Kidney (tissue), 14 donors: ENCODE results near the gene BCAS3. TPM values are rescaled to one million over a fixed set of nuclear protein-coding genes. Genes with fewer than 3 reads are reported as not detected.
A peak's percentile ranks its signal among the peaks of the same experiment; 100 is the strongest.

Source experiments
- DNase-seq, 5 donors: peaks; one replicate each; pipeline ENCODE4 v3.0.0-alpha.2; 2013 to 2020
- FAIRE-seq: peaks from 2 replicates; lab custom pipeline; 2012; peaks lifted over from hg19 to GRCh38; lab: Jason Lieb, UNC
- H3K27ac ChIP-seq, 2 donors: one replicate each; pipeline ENCODE4 v1.7.0; 2013; ENCODE audit warnings: low read depth in 2 of 2, low read length in 2 of 2, inconsistent platforms in 1 of 2
- H3K27me3 ChIP-seq: one replicate; pipeline ENCODE4 v1.7.1; 2013; ENCODE audit warnings: low read length, inconsistent platforms; ENCODE audit not compliant: control insufficient read depth, insufficient read depth
- H3K36me3 ChIP-seq, 3 donors: one replicate each; pipeline versions ENCODE4 v1.7.0 to v1.7.1; 2013; ENCODE audit warnings: low read length in 3 of 3, control low read depth in 1 of 3, inconsistent platforms in 1 of 3; ENCODE audit not compliant: insufficient read depth in 3 of 3, control insufficient read depth in 2 of 3
- H3K4me1 ChIP-seq, 3 donors: one replicate each; pipeline versions ENCODE4 v1.7.0 to v1.7.1; 2013; ENCODE audit warnings: low read length in 3 of 3, inconsistent platforms in 1 of 3, low read depth in 1 of 3; ENCODE audit not compliant: control insufficient read depth in 2 of 3, insufficient read depth in 2 of 3
- H3K4me3 ChIP-seq, 3 donors: one replicate each; pipeline versions ENCODE4 v1.7.0 to v1.8.1; 2013; ENCODE audit warnings: low read length in 3 of 3, control low read depth in 1 of 3, inconsistent platforms in 1 of 3
- H3K9ac ChIP-seq, 3 donors: one replicate each; pipeline versions ENCODE4 v1.7.0 to v1.7.1; 2013; ENCODE audit warnings: low read length in 3 of 3, control low read depth in 1 of 3, inconsistent platforms in 1 of 3
- H3K9me3 ChIP-seq, 3 donors: one replicate each; pipeline versions ENCODE4 v1.7.0 to v1.7.1; 2013; ENCODE audit warnings: low read length in 3 of 3, control low read depth in 1 of 3, inconsistent platforms in 1 of 3; ENCODE audit not compliant: control insufficient read depth in 2 of 3, insufficient read depth in 1 of 3
- intact Hi-C: fragments of 100-400 bp; cut with DNase I; formaldehyde crosslinking; loops from one replicate; pipeline ENCODE4 v1.11.1; 2022
- polyA plus RNA-seq: library from polyadenylated mRNA; stranded (reverse); fragments of 350-450 nt; fragmentation: Illumina TruSeq; extraction: RNeasy Lipid Tissue Mini Kit (QIAGEN cat#74804); gene quantifications from one replicate; pipeline ENCODE4 v1.2.3, GENCODE V29; 2014; ENCODE audit warnings: low read depth, low replicate concordance; ENCODE audit not compliant: insufficient read depth
- total RNA-seq: library from RNA; stranded (reverse); fragmentation: NEBNext Ultra II Directional; extraction: Animal tissue kit (Norgen Biotek cat#: 25700); gene quantifications from one replicate; pipeline ENCODE4 v1.2.1, GENCODE V29; 2021
- TF ChIP-seq, protein P1 (sequence below): IDR thresholded peaks from 3 replicates; pipeline ENCODE4 v1.5.1; 2012; ENCODE audit warnings: mild to moderate bottlenecking, moderate library complexity, borderline replicate concordance; ENCODE audit not compliant: insufficient read depth; ENCODE audit errors: extremely low read depth
- donor health status: control.
- donor health status: control.
- donor health status: control.
- donor health status: control.
- donor health status: control.
- donor health status: DM: yes; HTN: yes; CAD: no.
- donor health status: Normal renal cell carcinoma (clear cell type).

The BCAS3 gene
- total and polyA plus RNA-seq, 2 donors from 2014 or later = 18.3 to 44.1 TPM

DNA sequence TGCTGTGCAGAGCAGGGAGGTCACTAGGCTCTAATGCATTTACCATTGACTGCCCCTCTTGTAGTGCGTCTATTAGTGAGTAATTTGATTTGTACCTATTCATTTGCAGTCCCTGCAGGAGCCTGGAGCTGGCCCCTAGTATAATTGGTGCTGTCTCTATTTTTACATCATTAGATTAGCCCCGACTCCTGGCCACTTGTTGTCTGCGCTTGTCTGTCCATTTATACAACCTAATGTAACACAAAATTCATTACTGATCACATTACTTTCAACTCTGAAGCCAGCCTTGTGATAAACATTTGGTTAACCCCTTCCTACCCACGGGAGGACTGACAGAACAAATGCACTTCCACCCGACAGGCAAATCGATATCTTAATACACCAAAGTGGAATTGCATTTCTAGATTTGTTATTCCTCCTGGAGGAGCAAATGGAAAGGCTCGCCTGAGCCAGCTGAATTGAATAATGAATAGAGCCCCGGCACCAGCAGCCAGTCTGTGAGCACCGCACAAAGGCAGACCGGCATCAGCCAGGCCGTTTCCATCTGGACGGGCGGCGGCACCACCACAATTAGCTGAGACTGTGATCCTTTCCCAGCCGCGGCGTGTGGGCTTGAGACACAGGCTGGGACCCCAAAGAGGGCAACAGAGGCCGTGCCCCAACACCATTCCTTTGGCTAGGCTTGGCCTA, 703.3 kb downstream of the BCAS3 start:
- DNase-seq (peak in 2 of 5 donors; percentile 55 to 57), FAIRE-seq (no peak)
- intact Hi-C loops = no loop called here
- peak overlapping the region in 1 of 3 donors; percentile 13 for H3K4me3 ChIP-seq
- TF ChIP-seq, protein P1, sequence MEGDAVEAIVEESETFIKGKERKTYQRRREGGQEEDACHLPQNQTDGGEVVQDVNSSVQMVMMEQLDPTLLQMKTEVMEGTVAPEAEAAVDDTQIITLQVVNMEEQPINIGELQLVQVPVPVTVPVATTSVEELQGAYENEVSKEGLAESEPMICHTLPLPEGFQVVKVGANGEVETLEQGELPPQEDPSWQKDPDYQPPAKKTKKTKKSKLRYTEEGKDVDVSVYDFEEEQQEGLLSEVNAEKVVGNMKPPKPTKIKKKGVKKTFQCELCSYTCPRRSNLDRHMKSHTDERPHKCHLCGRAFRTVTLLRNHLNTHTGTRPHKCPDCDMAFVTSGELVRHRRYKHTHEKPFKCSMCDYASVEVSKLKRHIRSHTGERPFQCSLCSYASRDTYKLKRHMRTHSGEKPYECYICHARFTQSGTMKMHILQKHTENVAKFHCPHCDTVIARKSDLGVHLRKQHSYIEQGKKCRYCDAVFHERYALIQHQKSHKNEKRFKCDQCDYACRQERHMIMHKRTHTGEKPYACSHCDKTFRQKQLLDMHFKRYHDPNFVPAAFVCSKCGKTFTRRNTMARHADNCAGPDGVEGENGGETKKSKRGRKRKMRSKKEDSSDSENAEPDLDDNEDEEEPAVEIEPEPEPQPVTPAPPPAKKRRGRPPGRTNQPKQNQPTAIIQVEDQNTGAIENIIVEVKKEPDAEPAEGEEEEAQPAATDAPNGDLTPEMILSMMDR = no peak
- no peaks in the 10 kb centered on the region for H3K9me3 ChIP-seq
- H3K9ac ChIP-seq = no peak overlapping the region
- no peaks in the 10 kb centered on the region for H3K27me3 ChIP-seq
- H3K27ac ChIP-seq = no peak overlapping the region
- peaks cover 0 to 31% (median 31%) of the 10 kb centered on the region in 3 donors for H3K4me1 ChIP-seq
- no peaks in the 10 kb centered on the region for H3K36me3 ChIP-seq

DNA sequence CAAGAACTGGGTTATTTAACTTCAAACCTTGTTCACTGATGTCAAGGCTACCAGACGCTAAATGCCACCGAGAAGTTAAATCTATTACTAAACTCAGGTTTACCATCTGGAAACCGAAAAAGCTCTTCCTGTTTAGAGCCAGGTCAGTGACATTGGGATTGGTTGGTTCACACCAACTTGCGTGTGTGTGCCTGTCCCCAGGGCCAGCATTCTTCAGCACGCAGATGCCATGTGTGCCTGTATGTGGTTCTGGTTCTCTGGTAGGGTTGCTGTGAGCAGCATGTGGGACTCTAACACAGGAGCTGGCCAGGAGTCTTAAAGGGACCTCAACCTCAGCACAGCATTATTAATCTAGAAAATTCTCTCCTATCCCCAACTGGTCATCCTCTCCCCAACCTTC, 703.9 kb downstream of the BCAS3 start:
- FAIRE-seq = no peak
- no peak overlapping the region for H3K27ac ChIP-seq
- intact Hi-C loops = no loop called here

DNA sequence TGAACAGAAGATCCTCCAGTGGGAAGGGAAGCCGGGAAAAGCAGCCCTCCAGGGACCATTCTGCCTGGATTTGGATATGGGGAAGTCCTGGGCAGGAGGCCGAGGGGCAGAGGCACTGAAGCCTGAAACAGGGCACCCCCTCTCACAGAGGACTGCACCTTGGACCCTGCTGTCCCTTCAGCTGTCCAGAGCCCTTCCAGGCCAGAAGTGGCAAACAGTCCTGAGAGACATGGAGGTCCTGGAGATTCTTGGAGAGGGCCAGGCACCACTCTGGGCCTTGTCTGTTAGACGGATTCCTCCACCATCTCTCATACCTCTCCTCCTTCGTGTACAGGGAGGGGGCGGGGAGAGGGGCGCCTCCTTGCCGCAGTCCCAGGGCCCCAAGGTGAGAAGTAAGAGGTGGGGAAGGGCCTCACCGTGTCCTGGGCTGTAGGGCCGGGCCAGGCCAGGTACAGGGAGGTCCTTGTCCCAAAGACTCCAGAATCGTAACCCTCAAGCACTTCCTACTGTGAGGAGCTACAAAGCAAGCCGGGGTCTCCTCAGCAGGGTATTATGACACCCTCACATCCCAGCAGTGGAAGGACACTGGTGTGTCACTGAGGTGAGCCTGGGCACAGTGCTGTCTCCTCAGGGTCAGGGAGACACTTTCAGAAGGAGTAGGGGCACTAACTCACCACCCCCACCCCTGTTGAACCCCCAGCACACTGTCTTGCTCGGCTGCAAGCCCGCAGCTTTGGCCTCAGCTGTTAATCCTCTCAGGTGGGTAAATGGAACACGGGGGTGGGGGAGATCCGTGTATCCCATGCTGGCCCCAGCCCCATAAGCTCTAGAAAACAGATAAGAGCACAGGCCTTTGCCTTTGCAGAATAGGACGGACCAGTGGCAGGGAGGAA, 705.4 kb downstream of the BCAS3 start:
- H3K4me3 ChIP-seq = no peak overlapping the region
- H3K9me3 ChIP-seq = no peaks in the 10 kb centered on the region
- no peak overlapping the region for H3K27ac ChIP-seq
- peaks cover 0 to 31% (median 27%) of the 10 kb centered on the region in 3 donors for H3K4me1 ChIP-seq
- peak in 1 of 5 donors; percentile 66 for DNase-seq
- TF ChIP-seq, protein P1 = no peak
- intact Hi-C loops = no loop called here
- FAIRE-seq = no peak
- no peaks in the 10 kb centered on the region for H3K36me3 ChIP-seq
- no peak overlapping the region for H3K9ac ChIP-seq
- no peaks in the 10 kb centered on the region for H3K27me3 ChIP-seq

More for the DNA sequence above, 703.9 kb downstream of the BCAS3 start:
- TF ChIP-seq, protein P1 = no peak
- Histone ChIP-seq H3K4me1 (peaks cover 0 to 31% (median 31%) of the 10 kb centered on the region in 3 donors), H3K9ac (no peak overlapping the region), H3K27me3 (no peaks in the 10 kb centered on the region), H3K36me3 (no peaks in the 10 kb centered on the region), H3K9me3 (no peaks in the 10 kb centered on the region), H3K4me3 (peak overlapping the region in 1 of 3 donors; percentile 13)
- peak in 1 of 5 donors; percentile 4 for DNase-seq
